ENCODE data around the gene MLLT3.

GRCh38 chr9:20377790-20378189 lies 244.5 kb downstream of the MLLT3 start:
- no peak for TF ChIP-seq POLR2AphosphoS5 (IDR thresholded peaks at IDR 0.05; ENCODE audit: insufficient read depth in 1 of 2, low read depth in 1 of 2)
- TF ChIP-seq POLR2A (IDR thresholded peaks at IDR 0.05), result no peak

All from vagina (tissue), 2 donors.